Measurements from ENCODE around the gene LPCAT1. TPM values are rescaled to one million over a fixed set of nuclear protein-coding genes. Genes with fewer than 3 reads are reported as not detected.
A peak's percentile ranks its signal among the peaks of the same experiment; 100 is the strongest.
"Not testable (repeated sequence)": the region's sequence is repeated elsewhere in the genome, so short reads cannot be mapped to it uniquely, and the experiment has no call there.

LPCAT1 gene
- total RNA-seq, 1 donor = 41.3 TPM

DNA sequence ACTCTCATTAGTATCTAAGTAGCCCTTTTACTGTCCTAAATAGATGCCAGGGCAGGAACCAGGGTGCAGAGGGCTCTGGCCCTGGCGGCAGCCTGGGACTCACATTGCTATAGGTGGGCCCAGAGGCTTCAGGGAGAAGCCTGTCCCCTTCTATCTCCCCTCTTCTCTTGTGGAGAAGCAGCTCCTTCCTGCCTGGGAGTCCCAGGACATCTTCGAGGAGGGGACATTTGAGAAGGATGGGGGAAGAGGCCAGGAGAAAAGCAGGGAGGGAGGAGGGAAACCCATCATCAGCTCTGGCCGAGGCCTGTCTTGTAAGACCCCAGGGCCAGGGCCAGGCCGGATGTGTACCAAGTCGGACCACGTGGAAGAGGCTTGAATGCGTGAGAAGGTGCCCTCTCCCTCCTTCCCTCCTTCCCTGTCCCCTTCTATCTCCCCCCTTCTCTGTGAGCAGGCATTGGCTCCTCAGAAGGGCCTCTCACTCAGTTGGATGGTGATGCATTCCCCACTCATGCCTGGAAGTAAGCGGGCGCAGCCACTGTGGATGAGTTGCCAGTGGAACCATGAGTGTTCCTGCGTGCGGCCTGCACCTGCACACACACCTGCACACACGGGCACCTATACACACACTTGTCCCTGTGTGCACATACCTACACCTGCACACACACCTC lies 20.7 kb upstream of the LPCAT1 start:
- TF ChIP-seq, protein P1, sequence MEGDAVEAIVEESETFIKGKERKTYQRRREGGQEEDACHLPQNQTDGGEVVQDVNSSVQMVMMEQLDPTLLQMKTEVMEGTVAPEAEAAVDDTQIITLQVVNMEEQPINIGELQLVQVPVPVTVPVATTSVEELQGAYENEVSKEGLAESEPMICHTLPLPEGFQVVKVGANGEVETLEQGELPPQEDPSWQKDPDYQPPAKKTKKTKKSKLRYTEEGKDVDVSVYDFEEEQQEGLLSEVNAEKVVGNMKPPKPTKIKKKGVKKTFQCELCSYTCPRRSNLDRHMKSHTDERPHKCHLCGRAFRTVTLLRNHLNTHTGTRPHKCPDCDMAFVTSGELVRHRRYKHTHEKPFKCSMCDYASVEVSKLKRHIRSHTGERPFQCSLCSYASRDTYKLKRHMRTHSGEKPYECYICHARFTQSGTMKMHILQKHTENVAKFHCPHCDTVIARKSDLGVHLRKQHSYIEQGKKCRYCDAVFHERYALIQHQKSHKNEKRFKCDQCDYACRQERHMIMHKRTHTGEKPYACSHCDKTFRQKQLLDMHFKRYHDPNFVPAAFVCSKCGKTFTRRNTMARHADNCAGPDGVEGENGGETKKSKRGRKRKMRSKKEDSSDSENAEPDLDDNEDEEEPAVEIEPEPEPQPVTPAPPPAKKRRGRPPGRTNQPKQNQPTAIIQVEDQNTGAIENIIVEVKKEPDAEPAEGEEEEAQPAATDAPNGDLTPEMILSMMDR (IDR thresholded peaks at IDR 0.05; ENCODE audit: insufficient read depth, low read length) = no peak
- H3K4me3 ChIP-seq (ENCODE audit: low read depth, low read length) = no peak overlapping the region
- DNase-seq (ENCODE audit: low read depth) = no peak

DNA sequence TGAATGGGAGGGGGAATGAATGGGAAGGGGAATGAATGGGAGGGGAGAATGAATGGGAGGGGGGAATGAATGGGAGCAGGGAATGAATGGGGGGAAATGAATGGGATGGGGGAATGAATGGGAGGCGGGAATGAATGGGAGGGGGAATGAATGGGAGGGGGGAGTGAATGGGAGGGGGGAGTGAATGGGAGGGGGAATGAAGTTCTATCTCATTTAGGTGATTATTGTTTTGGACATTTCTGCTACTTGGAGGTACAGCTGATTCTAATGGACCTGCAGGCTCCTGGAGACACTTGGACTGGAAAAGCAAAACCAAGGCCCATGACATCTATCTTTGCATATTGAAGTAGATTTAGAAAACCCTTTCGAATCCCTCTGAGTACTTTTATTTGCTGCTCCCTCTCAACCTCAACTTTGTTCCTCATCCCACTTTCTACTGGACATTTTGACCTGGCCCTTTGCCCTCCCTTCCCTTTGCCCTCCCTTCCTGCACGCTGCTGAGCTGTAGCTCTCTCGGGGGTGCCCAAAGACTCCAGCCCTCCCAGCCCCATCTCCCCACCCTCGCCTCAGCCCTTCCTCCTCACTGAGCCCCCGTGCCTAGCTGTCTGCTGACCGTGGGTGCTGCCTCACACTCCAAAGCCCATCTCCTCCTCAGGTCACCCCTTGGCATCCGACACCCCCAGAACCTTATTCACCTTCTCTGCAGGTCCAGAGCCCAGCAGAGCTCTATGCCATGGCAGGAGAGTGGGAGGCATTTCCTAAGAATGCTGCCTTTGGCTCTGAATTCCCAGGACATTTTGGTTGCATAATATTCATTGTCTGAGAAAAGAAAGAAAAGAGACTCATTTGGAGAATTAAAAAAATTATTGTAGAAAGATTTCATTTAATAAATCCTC lies 19.9 kb upstream of the LPCAT1 start:
- TF ChIP-seq, protein P1 (IDR thresholded peaks at IDR 0.05; ENCODE audit: insufficient read depth, low read length) = no peak
- DNase-seq (ENCODE audit: low read depth) = peak; percentile 62
- H3K4me3 ChIP-seq (ENCODE audit: low read depth, low read length) = no peak overlapping the region

- peak; percentile 99 for DNase-seq (ENCODE audit: low read depth)
- TF ChIP-seq, protein P1 (IDR thresholded peaks at IDR 0.05; ENCODE audit: insufficient read depth, low read length) = no peak
- H3K4me3 ChIP-seq (ENCODE audit: low read depth, low read length) = no peak overlapping the region
These were observed 19.0 kb upstream of the LPCAT1 start for GRCh38 chr5:1542781-1543180.

GRCh38 chr5:1541702-1542400 lies 18.1 kb upstream of the LPCAT1 start:
- H3K4me3 ChIP-seq (ENCODE audit: low read depth, low read length) = no peak overlapping the region
- TF ChIP-seq, protein P1 (IDR thresholded peaks at IDR 0.05; ENCODE audit: insufficient read depth, low read length) = no peak
- peak; percentile 58 for DNase-seq (ENCODE audit: low read depth)

DNA sequence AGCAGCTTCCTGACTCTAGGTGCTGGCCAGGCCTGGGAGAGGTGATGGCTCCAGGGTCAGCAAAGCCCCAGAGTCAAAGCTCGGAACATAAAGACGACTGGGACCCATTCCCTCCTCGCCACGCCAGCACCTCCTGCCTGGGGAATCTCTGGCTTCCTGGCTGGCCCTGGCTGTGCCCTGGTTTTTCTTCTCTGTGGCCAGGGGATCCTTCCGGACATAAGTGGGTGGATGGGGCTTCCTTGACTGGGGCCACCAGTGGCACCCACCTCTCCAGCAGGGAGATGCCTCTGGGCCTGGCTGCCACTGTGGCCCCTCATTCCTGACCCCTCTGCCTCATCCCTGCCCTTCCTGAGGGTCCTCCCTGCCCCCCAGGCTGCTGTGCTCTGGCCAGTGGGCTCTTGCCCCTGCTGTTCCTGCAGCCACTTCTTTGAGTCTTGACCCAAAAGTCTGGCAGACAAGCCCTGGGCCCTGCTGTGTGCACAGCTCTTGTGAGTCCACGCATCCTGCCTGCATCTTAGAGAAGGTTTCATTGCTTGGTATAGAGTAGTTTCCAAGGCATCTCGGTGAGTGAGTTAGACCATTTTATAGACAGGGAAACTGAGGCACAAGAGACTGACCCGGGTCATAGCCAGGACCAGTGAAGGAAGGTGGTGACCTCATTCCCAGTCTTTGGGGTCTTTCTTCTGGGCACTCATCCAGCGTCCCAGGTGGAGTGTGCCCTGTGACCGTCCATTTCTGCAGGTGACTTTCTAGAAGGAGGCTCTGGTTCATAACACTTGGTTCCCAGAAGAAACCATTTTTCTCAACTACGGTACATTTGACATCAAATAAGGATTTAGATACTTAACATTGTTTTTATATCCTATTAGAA lies 17.3 kb upstream of the LPCAT1 start:
- H3K4me3 ChIP-seq (ENCODE audit: low read depth, low read length) = no peak overlapping the region
- TF ChIP-seq, protein P1 (IDR thresholded peaks at IDR 0.05; ENCODE audit: insufficient read depth, low read length) = no peak
- no peak for DNase-seq (ENCODE audit: low read depth)

GRCh38 chr5:1540166-1540565 lies 16.4 kb upstream of the LPCAT1 start:
- H3K4me3 ChIP-seq (ENCODE audit: low read depth, low read length) = no peak overlapping the region
- DNase-seq (ENCODE audit: low read depth) = no peak
- TF ChIP-seq, protein P1 (IDR thresholded peaks at IDR 0.05; ENCODE audit: insufficient read depth, low read length) = no peak

GRCh38 chr5:1539393-1540161 lies 15.8 kb upstream of the LPCAT1 start:
- H3K4me3 ChIP-seq (ENCODE audit: low read depth, low read length); DNase-seq (ENCODE audit: low read depth): not testable (repeated sequence)

All from fibroblast of the aortic adventitia (primary cell).